Gastroesophageal sphincter (tissue), 3 donors: ENCODE measurements around the gene SESN2.

Experiments used
- EP300 ChIP-seq: sonication (generic); formaldehyde crosslinking; IDR thresholded peaks from one replicate; pipeline ENCODE4 v1.6.1; 2017; ENCODE audit warnings: antibody characterized with exemption, mild to moderate bottlenecking
- POLR2A ChIP-seq, 2 donors: fragments of 450-650 bp; IDR thresholded peaks; one replicate each; pipeline ENCODE4 v1.6.1; 2017; ENCODE audit warnings: antibody characterized with exemption in 2 of 2, mild to moderate bottlenecking in 2 of 2, moderate library complexity in 1 of 2
- TF ChIP-seq, protein P1 (sequence below), 4 experiments: fragments of 200-600 bp in 2 of 4; fragments of 450-650 bp in 2 of 4; sonication (generic) in 1 of 4; IDR thresholded peaks; one replicate each; pipeline ENCODE4 v1.5.1; 2017 to 2019; ENCODE audit warnings: antibody characterized with exemption in 4 of 4, mild to moderate bottlenecking in 2 of 4, moderate library complexity in 2 of 4

DNA sequence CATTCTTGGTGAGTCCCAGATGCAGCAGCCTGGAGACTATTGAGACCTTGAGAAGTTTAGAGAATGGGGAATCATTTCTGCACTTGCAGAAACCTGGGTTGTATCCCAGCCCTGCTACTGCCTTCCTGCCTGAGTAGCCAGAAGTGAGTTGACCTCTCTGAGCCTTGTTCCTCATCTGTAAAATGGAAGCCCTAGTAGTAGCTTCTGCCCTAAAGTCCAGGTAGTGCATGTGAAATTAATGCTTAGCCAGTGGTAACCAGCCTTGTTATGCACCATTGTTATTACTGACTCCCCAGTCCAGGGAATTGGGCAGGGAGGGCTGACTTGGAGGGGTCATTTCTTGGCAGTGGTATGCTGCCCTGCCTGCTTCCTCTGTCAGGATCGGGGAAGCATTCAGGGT, 5.6 kb downstream of the SESN2 start:
- TF ChIP-seq, protein P1, sequence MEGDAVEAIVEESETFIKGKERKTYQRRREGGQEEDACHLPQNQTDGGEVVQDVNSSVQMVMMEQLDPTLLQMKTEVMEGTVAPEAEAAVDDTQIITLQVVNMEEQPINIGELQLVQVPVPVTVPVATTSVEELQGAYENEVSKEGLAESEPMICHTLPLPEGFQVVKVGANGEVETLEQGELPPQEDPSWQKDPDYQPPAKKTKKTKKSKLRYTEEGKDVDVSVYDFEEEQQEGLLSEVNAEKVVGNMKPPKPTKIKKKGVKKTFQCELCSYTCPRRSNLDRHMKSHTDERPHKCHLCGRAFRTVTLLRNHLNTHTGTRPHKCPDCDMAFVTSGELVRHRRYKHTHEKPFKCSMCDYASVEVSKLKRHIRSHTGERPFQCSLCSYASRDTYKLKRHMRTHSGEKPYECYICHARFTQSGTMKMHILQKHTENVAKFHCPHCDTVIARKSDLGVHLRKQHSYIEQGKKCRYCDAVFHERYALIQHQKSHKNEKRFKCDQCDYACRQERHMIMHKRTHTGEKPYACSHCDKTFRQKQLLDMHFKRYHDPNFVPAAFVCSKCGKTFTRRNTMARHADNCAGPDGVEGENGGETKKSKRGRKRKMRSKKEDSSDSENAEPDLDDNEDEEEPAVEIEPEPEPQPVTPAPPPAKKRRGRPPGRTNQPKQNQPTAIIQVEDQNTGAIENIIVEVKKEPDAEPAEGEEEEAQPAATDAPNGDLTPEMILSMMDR (IDR thresholded peaks at IDR 0.05), result no peak
- TF ChIP-seq EP300 (no peak), POLR2A (IDR thresholded peaks at IDR 0.05) (no peak)
